GM21825 (cell line): ENCODE results near the gene DNAAF9.

Source experiments
- ATAC-seq: cut with Tn5 transposase; IDR thresholded peaks from one replicate; pipeline ENCODE4 v1.9.1; 2021; ENCODE audit warnings: mild to moderate bottlenecking, moderate library complexity; ENCODE audit not compliant: unreplicated experiment

DNAAF9 gene

GRCh38 chr20:3378138-3378537, 29.3 kb downstream of the DNAAF9 start:
- no peak for ATAC-seq

GRCh38 chr20:3377644-3378043, 29.8 kb downstream of the DNAAF9 start:
- no peak for ATAC-seq

- no peak for ATAC-seq
Observed at GRCh38 chr20:3374296-3374695, 33.2 kb downstream of the DNAAF9 start.

GRCh38 chr20:3371754-3372153, 35.7 kb downstream of the DNAAF9 start:
- no peak for ATAC-seq

- no peak for ATAC-seq
Observed at GRCh38 chr20:3367089-3367488, 40.4 kb downstream of the DNAAF9 start.

GRCh38 chr20:3364323-3365013, 43.0 kb downstream of the DNAAF9 start:
- ATAC-seq: no peak

- no peak for ATAC-seq
Observed at GRCh38 chr20:3360752-3361151, 46.7 kb downstream of the DNAAF9 start.

- ATAC-seq: no peak
Observed at GRCh38 chr20:3358676-3359340, 48.7 kb downstream of the DNAAF9 start.
